Astrocyte (in vitro differentiated cells and primary cell): Measurements from ENCODE around the gene ADGRB2.

Experiments
- EZH2 ChIP-seq: IDR thresholded peaks from 2 replicates; pipeline ENCODE4 v1.6.1; 2012; ENCODE audit warnings: mild to moderate bottlenecking, low read length, inconsistent platforms; ENCODE audit not compliant: insufficient read depth
- TF ChIP-seq, protein P1 (sequence below): IDR thresholded peaks from 2 replicates; pipeline ENCODE4 v1.5.1; 2011; ENCODE audit warnings: low read depth, mild to moderate bottlenecking, inconsistent platforms, low read length, moderate library complexity; ENCODE audit not compliant: insufficient read depth

DNA sequence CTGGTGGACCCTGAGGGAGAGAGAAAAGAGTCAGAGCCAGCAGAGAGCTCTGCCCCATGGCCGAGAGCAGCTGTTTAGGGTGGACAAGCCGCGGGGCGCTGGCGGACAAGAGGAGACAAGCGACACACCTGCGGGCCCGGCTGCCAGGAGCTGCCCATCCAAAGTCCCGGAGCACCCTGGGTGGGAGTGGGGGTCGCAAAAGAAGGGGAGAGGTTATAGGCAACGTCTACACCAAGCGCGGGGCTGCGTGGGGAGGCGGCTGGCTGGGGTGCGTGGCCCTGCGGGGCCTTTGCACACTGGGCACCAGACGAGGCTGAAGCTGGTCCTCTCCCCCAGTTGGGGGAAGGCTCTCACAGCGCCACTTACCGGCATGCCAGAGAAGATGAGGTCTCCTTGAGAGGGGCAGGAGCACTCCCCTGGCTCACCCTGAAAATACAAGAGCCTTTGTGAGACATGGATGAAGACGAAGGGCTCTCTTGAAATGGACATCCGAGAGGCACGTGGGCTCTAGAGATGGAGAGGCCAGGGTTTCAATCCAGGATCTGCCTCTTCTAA is 84.4 kb downstream of the ADGRB2 start:
- TF ChIP-seq, protein P1, sequence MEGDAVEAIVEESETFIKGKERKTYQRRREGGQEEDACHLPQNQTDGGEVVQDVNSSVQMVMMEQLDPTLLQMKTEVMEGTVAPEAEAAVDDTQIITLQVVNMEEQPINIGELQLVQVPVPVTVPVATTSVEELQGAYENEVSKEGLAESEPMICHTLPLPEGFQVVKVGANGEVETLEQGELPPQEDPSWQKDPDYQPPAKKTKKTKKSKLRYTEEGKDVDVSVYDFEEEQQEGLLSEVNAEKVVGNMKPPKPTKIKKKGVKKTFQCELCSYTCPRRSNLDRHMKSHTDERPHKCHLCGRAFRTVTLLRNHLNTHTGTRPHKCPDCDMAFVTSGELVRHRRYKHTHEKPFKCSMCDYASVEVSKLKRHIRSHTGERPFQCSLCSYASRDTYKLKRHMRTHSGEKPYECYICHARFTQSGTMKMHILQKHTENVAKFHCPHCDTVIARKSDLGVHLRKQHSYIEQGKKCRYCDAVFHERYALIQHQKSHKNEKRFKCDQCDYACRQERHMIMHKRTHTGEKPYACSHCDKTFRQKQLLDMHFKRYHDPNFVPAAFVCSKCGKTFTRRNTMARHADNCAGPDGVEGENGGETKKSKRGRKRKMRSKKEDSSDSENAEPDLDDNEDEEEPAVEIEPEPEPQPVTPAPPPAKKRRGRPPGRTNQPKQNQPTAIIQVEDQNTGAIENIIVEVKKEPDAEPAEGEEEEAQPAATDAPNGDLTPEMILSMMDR = no peak
- no peak for TF ChIP-seq EZH2
